ENCODE data around the gene INHBE.
A peak's percentile ranks its signal among the peaks of the same experiment; 100 is the strongest.
"Not testable (repeated sequence)": the region's sequence is repeated elsewhere in the genome, so short reads cannot be mapped to it uniquely, and the experiment has no call there.

INHBE gene

DNA sequence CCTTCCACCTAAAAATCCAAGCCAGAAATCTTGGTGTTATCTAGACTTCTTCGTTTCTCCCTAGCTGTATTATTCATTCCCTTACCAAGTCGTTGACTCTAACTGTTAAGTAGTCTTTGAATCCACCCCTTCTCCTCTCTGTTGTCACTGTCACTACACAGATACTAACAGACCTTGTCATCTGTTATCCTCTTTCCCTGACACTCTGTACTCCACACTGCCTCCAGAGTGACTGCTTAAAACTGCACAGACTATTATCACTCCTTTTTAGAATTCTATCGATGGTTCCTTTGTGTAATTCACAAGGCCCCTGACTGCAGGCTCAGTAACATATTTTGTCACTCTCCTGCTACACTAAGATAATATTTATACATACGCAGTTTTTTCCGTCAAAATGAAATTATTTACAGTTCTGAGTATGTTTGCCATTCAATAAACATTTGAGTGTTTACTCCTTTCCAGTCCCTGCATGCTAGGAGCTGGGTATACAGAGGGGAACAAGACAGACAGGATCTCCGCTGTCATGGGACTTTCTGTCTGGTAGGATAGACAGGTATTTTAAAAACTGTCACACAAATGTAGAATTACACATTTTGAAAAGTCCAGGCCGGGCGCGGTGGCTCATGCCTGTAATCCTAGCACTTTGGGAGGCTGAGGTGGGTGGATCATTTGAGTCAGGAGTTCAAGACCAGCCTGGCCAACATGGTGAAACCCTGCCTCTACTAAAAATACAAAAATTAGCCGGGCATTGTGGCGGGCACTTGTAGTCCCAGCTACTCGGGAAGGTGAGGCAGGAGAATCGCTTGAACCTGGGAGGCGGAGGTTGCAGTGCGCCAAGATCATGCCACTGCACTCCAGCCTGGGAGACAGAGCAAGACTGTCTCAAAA lies 36.5 kb downstream of the INHBE start:
- Histone ChIP-seq H3K27ac (no peak overlapping the region), H3K36me3 (peaks cover 61% of the 10 kb centered on the region), H3K4me3 (ENCODE audit: low read depth in 1 of 2, low read length in 1 of 2) (no peak overlapping the region), H3K9me3 (no peaks in the 10 kb centered on the region), H3K4me1 (ENCODE audit: control insufficient read depth in 1 of 2, insufficient read depth in 1 of 2, low read depth in 1 of 2, low read length in 1 of 2) (peaks cover 19% of the 10 kb centered on the region in 2 experiments), H3K27me3 (no peaks in the 10 kb centered on the region)
- TF ChIP-seq CTCF (IDR thresholded peaks at IDR 0.05), result no peak

DNA sequence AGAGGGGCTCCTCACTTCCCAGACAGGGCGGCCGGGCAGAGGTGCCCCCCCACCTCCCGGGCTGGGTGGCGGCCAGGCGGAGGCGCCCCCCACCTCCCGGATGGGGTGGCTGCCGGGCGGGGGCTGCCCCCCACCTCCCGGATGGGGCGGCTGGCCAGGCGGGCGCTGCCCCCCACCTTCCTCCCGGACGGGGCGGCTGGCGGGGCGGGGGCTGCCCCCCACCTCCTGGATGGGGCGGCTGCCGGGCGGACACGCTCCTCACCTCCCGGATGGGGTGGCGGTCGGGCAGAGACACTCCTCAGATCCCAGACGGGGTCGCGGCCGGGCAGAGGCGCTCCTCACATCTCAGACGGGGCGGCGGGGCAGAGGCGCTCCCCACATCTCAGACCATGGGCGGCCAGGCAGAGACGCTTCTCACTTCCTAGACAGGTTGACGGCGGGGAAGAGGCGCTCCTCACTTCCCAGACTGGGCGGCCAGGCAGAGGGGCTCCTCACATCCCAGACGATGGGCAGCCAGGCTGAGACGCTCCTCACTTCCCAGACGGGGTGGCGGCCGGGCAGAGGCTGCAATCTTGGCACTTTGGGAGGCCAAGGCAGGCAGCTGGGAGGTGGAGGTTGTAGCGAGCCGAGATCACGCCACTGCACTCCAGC lies 40.1 kb downstream of the INHBE start:
- not testable (repeated sequence) for H3K4me3 ChIP-seq (ENCODE audit: low read depth in 1 of 2, low read length in 1 of 2); H3K27ac ChIP-seq; H3K9me3 ChIP-seq; H3K27me3 ChIP-seq; H3K4me1 ChIP-seq (ENCODE audit: control insufficient read depth in 1 of 2, insufficient read depth in 1 of 2, low read depth in 1 of 2, low read length in 1 of 2)
- H3K36me3 ChIP-seq, result peaks cover 71% of the 10 kb centered on the region

- TF ChIP-seq CTCF (IDR thresholded peaks at IDR 0.05), result no peak
- H3K27ac ChIP-seq, result no peak overlapping the region
- no peaks in the 10 kb centered on the region for H3K9me3 ChIP-seq
- no peak overlapping the region for H3K4me3 ChIP-seq (ENCODE audit: low read depth in 1 of 2, low read length in 1 of 2)
- peaks cover 16 to 18% of the 10 kb centered on the region in 2 experiments for H3K4me1 ChIP-seq (ENCODE audit: control insufficient read depth in 1 of 2, insufficient read depth in 1 of 2, low read depth in 1 of 2, low read length in 1 of 2)
- no peaks in the 10 kb centered on the region for H3K27me3 ChIP-seq
- H3K36me3 ChIP-seq, result peaks cover 71% of the 10 kb centered on the region
Measured at GRCh38 chr12:57496822-57497221, 41.7 kb downstream of the INHBE start.

DNA sequence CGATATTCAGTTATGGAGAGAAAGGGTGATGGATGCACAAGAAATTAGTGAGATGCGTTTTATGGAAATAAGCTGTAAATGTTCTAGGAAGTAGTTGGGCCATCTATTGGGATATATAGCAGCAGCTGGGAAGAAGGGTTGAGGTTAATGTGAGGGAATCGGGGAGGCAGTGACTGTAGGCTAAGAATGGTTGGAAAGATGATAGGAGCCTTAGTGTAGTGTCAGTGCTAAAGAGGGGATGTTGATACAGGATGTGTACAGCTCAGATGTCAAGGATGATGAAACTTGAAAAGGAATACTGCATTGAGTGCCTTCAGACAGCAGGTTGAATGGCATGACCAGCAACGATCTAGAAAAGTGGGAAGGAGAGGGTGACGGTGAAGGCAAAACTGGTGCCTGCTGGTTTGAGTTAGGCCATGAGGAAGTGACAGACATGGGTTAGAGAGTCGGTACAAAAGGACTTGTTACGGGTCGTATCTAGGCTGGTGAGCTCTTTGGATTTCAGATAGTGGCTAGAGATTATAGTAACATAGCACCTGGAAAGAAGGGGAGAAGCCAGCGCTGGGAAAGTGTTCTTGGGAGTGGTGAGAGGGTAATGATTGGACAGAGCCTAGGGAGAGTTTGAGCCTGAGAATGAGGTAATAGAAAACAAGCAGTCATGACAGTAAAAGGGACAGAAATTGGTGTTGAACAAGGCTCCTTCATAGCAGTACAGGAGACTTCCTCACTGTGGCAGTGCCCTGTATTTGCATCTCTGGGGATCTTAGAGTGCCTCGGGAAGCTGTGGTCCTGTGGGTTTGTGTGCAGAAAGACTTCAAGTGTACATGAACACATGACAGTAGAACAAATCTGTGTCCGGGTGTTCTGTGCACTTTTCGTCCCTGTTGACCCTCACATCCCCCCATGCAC lies 42.4 kb downstream of the INHBE start:
- Histone ChIP-seq H3K27me3 (no peaks in the 10 kb centered on the region), H3K4me3 (ENCODE audit: low read depth in 1 of 2, low read length in 1 of 2) (no peak overlapping the region), H3K36me3 (peaks cover 71% of the 10 kb centered on the region), H3K4me1 (ENCODE audit: control insufficient read depth in 1 of 2, insufficient read depth in 1 of 2, low read depth in 1 of 2, low read length in 1 of 2) (peaks cover 16 to 18% of the 10 kb centered on the region in 2 experiments), H3K9me3 (no peaks in the 10 kb centered on the region), H3K27ac (peak overlapping the region; percentile 35)
- no peak for TF ChIP-seq CTCF (IDR thresholded peaks at IDR 0.05)

GRCh38 chr12:57498132-57498502 lies 43.0 kb downstream of the INHBE start:
- H3K27ac ChIP-seq, result no peak overlapping the region
- no peaks in the 10 kb centered on the region for H3K27me3 ChIP-seq
- peaks cover 16 to 18% of the 10 kb centered on the region in 2 experiments for H3K4me1 ChIP-seq (ENCODE audit: control insufficient read depth in 1 of 2, insufficient read depth in 1 of 2, low read depth in 1 of 2, low read length in 1 of 2)
- no peaks in the 10 kb centered on the region for H3K9me3 ChIP-seq
- H3K4me3 ChIP-seq (ENCODE audit: low read depth in 1 of 2, low read length in 1 of 2), result no peak overlapping the region
- H3K36me3 ChIP-seq, result peaks cover 72% of the 10 kb centered on the region
- TF ChIP-seq CTCF (IDR thresholded peaks at IDR 0.05), result no peak

All from neutrophil (primary cell).